GM23338 (cell line): Measurements from ENCODE around the gene XPR1.

Experiments
- CREB1 ChIP-seq: fragments of 250-450 bp; sonication (Bioruptor Pico); IDR thresholded peaks from 2 replicates; pipeline ENCODE4 v1.5.0; 2020; ENCODE audit warnings: low read depth, mild to moderate bottlenecking, moderate library complexity
- EZH2 ChIP-seq: fragments of 200-600 bp; sonication (generic); IDR thresholded peaks from one replicate; pipeline ENCODE4 v1.8.0; 2017; ENCODE audit warnings: antibody characterized with exemption, mild to moderate bottlenecking, low read depth; ENCODE audit not compliant: unreplicated experiment
- EZH2phosphoT487 ChIP-seq: fragments of 200-600 bp; sonication (generic); IDR thresholded peaks from one replicate; pipeline ENCODE4 v1.8.1; 2018; ENCODE audit warnings: antibody characterized with exemption; ENCODE audit not compliant: unreplicated experiment
- JUNB ChIP-seq: IDR thresholded peaks from one replicate; pipeline ENCODE4 v1.6.1; 2016; ENCODE audit warnings: antibody characterized with exemption; ENCODE audit not compliant: unreplicated experiment
- POLR2AphosphoS5 ChIP-seq: IDR thresholded peaks from 2 replicates; pipeline ENCODE4 v1.6.1; 2016; ENCODE audit warnings: antibody characterized with exemption, low read depth
- ZNF114 ChIP-seq: fragments of 250-450 bp; sonication (Bioruptor Pico); IDR thresholded peaks from 2 replicates; pipeline ENCODE4 v1.5.0; 2020; ENCODE audit warnings: mild to moderate bottlenecking, moderate library complexity
- TF ChIP-seq, protein P1 (sequence below), 2 experiments: fragments of 200-600 bp in 1 of 2; sonication (generic) in 1 of 2; conservative IDR thresholded peaks; 2 replicates each; pipeline versions ENCODE4 v1.5.1 to v1.6.1; 2016 to 2017; ENCODE audit warnings: antibody characterized with exemption in 2 of 2, low read depth in 2 of 2, mild to moderate bottlenecking in 2 of 2, moderate library complexity in 1 of 2
- TF ChIP-seq, protein P2 (sequence below): IDR thresholded peaks from one replicate; pipeline ENCODE4 v1.6.1; 2018; ENCODE audit warnings: antibody characterized with exemption; ENCODE audit not compliant: unreplicated experiment
- TF ChIP-seq, protein P3 (sequence below): fragments of 250-450 bp; sonication (Bioruptor Pico); IDR thresholded peaks from 2 replicates; pipeline ENCODE4 v1.5.0; 2020; ENCODE audit warnings: mild to moderate bottlenecking, moderate library complexity

DNA sequence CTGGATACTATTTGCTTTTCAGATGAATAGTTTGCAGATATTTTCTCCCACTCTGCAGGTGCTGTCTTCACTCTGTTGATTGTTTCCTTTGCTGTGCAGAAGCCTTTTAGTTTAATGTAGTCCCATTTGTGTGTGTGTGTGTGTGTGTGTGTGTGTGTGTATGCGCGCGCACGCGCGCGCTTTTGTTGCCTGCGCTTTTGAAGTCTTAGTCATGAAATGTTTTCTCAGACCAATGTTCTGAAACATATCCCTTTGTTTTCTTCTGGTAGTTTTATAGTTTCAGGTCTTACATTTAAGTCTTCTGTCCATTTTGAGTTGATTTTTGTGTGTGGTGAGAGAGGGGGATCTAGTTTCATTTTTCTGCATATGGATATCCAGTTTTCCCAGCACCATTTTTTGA lies 63.5 kb downstream of the XPR1 start:
- TF ChIP-seq POLR2AphosphoS5 (no peak), JUNB (no peak), EZH2phosphoT487 (no peak), EZH2 (no peak), CREB1 (CRISPR knock-in tag) (no peak), ZNF114 (CRISPR knock-in tag) (no peak)
- TF ChIP-seq, protein P1, sequence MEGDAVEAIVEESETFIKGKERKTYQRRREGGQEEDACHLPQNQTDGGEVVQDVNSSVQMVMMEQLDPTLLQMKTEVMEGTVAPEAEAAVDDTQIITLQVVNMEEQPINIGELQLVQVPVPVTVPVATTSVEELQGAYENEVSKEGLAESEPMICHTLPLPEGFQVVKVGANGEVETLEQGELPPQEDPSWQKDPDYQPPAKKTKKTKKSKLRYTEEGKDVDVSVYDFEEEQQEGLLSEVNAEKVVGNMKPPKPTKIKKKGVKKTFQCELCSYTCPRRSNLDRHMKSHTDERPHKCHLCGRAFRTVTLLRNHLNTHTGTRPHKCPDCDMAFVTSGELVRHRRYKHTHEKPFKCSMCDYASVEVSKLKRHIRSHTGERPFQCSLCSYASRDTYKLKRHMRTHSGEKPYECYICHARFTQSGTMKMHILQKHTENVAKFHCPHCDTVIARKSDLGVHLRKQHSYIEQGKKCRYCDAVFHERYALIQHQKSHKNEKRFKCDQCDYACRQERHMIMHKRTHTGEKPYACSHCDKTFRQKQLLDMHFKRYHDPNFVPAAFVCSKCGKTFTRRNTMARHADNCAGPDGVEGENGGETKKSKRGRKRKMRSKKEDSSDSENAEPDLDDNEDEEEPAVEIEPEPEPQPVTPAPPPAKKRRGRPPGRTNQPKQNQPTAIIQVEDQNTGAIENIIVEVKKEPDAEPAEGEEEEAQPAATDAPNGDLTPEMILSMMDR (conservative IDR thresholded peaks at IDR 0.05; ENCODE audit: low read depth in 2 of 2): no peak
- TF ChIP-seq, protein P2, sequence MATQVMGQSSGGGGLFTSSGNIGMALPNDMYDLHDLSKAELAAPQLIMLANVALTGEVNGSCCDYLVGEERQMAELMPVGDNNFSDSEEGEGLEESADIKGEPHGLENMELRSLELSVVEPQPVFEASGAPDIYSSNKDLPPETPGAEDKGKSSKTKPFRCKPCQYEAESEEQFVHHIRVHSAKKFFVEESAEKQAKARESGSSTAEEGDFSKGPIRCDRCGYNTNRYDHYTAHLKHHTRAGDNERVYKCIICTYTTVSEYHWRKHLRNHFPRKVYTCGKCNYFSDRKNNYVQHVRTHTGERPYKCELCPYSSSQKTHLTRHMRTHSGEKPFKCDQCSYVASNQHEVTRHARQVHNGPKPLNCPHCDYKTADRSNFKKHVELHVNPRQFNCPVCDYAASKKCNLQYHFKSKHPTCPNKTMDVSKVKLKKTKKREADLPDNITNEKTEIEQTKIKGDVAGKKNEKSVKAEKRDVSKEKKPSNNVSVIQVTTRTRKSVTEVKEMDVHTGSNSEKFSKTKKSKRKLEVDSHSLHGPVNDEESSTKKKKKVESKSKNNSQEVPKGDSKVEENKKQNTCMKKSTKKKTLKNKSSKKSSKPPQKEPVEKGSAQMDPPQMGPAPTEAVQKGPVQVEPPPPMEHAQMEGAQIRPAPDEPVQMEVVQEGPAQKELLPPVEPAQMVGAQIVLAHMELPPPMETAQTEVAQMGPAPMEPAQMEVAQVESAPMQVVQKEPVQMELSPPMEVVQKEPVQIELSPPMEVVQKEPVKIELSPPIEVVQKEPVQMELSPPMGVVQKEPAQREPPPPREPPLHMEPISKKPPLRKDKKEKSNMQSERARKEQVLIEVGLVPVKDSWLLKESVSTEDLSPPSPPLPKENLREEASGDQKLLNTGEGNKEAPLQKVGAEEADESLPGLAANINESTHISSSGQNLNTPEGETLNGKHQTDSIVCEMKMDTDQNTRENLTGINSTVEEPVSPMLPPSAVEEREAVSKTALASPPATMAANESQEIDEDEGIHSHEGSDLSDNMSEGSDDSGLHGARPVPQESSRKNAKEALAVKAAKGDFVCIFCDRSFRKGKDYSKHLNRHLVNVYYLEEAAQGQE: no peak
- TF ChIP-seq, protein P3, sequence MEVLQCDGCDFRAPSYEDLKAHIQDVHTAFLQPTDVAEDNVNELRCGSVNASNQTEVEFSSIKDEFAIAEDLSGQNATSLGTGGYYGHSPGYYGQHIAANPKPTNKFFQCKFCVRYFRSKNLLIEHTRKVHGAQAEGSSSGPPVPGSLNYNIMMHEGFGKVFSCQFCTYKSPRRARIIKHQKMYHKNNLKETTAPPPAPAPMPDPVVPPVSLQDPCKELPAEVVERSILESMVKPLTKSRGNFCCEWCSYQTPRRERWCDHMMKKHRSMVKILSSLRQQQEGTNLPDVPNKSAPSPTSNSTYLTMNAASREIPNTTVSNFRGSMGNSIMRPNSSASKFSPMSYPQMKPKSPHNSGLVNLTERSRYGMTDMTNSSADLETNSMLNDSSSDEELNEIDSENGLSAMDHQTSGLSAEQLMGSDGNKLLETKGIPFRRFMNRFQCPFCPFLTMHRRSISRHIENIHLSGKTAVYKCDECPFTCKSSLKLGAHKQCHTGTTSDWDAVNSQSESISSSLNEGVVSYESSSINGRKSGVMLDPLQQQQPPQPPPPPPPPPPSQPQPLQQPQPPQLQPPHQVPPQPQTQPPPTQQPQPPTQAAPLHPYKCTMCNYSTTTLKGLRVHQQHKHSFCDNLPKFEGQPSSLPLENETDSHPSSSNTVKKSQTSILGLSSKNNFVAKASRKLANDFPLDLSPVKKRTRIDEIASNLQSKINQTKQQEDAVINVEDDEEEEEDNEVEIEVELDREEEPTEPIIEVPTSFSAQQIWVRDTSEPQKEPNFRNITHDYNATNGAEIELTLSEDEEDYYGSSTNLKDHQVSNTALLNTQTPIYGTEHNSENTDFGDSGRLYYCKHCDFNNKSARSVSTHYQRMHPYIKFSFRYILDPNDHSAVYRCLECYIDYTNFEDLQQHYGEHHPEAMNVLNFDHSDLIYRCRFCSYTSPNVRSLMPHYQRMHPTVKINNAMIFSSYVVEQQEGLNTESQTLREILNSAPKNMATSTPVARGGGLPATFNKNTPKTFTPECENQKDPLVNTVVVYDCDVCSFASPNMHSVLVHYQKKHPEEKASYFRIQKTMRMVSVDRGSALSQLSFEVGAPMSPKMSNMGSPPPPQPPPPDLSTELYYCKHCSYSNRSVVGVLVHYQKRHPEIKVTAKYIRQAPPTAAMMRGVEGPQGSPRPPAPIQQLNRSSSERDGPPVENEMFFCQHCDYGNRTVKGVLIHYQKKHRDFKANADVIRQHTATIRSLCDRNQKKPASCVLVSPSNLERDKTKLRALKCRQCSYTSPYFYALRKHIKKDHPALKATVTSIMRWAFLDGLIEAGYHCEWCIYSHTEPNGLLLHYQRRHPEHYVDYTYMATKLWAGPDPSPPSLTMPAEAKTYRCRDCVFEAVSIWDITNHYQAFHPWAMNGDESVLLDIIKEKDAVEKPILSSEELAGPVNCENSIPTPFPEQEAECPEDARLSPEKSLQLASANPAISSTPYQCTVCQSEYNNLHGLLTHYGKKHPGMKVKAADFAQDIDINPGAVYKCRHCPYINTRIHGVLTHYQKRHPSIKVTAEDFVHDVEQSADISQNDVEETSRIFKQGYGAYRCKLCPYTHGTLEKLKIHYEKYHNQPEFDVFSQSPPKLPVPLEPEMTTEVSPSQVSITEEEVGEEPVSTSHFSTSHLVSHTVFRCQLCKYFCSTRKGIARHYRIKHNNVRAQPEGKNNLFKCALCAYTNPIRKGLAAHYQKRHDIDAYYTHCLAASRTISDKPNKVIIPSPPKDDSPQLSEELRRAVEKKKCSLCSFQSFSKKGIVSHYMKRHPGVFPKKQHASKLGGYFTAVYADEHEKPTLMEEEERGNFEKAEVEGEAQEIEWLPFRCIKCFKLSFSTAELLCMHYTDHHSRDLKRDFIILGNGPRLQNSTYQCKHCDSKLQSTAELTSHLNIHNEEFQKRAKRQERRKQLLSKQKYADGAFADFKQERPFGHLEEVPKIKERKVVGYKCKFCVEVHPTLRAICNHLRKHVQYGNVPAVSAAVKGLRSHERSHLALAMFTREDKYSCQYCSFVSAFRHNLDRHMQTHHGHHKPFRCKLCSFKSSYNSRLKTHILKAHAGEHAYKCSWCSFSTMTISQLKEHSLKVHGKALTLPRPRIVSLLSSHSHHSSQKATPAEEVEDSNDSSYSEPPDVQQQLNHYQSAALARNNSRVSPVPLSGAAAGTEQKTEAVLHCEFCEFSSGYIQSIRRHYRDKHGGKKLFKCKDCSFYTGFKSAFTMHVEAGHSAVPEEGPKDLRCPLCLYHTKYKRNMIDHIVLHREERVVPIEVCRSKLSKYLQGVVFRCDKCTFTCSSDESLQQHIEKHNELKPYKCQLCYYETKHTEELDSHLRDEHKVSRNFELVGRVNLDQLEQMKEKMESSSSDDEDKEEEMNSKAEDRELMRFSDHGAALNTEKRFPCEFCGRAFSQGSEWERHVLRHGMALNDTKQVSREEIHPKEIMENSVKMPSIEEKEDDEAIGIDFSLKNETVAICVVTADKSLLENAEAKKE (CRISPR knock-in tag): no peak
